Activated CD8-positive, alpha-beta memory T cell treated with anti-CD3 and anti-CD28 coated beads, Interleukin-2, amount 10 ng/mL, durations not matched to agents 7 days and 5 days (primary cell): ENCODE data around the gene ERCC1. TPM values are rescaled to one million over a fixed set of nuclear protein-coding genes. Genes with fewer than 3 reads are reported as not detected.

Source experiments
- ATAC-seq: fragments of 150-1000 bp; cut with Tn5 transposase; one replicate; pipeline ENCODE4 v1.10.0; 2021; ENCODE audit warnings: moderate library complexity
- CTCF ChIA-PET: fragments of 350-600 bp; sonication (Branson Sonifier 250); formaldehyde crosslinking; loops from one replicate; lab custom pipeline; 2021; ENCODE audit warnings: antibody characterized with exemption; lab: Charles Lee
- DNase-seq: peaks from one replicate; pipeline ENCODE4 v3.0.0-alpha.2; 2020
- H3K27ac Mint-ChIP-seq: one replicate; pipeline ENCODE4 v1.8.0; 2021; ENCODE audit warnings: mild to moderate bottlenecking, mixed read lengths
- H3K27me3 Mint-ChIP-seq: one replicate; pipeline ENCODE4 v1.8.0; 2021; ENCODE audit warnings: mixed read lengths
- H3K36me3 Mint-ChIP-seq: one replicate; pipeline ENCODE4 v1.8.0; 2021; ENCODE audit warnings: mild to moderate bottlenecking, mixed read lengths
- H3K4me1 Mint-ChIP-seq: one replicate; pipeline ENCODE4 v1.8.0; 2021; ENCODE audit warnings: mixed read lengths
- H3K4me3 Mint-ChIP-seq: one replicate; pipeline ENCODE4 v1.8.0; 2021; ENCODE audit warnings: mild to moderate bottlenecking, moderate library complexity, mixed read lengths
- H3K9me3 Mint-ChIP-seq: one replicate; pipeline ENCODE4 v1.8.0; 2022; ENCODE audit warnings: low read depth, mixed read lengths
- total RNA-seq, 2 experiments: library from RNA; stranded (reverse); gene quantifications; one replicate each; pipeline ENCODE4 v1.2.3, GENCODE V29; 2021

Gene ERCC1
- total RNA-seq, result 10 to 100 TPM; 62.5 to 73.4 TPM

GRCh38 chr19:45423589-45424190, at the start of gene ERCC1:
TSS of gene ERCC1 (minus strand) at chr19:45423917. CDS start at chr19:45423374, 543 bp downstream.
- Mint-ChIP-seq H3K4me3 (peak within 1 kb of the TSS; percentile 93), H3K27me3 (peaks cover 4% of the 10 kb centered on the region), H3K27ac (peak within 1 kb of the TSS; percentile 93), H3K9me3 (no peaks in the 10 kb centered on the region), H3K4me1 (peaks cover 65% of the 10 kb centered on the region), H3K36me3 (peaks cover 4% of the 10 kb centered on the region)
- CTCF ChIA-PET, result interaction anchor here (1.5 to 27.8 kb wide), 4 partner anchors 11 to 219 kb away, joined by 5 to 1113 read pairs (median 11); no protein-coding TSS in a partner anchor
- DNase-seq, result peak; percentile 96
- ATAC-seq, result peak; percentile 79

GRCh38 chr19:45473367-45473681, 49.6 kb upstream of the ERCC1 start:
- CTCF ChIA-PET, result interaction anchor here (23.2 kb wide), 1 partner anchor 37 kb away, joined by 1113 read pairs; the partner anchor contains the start of gene ERCC1
- Mint-ChIP-seq H3K4me1 (peaks cover 38% of the 10 kb centered on the region), H3K27ac (no peak overlapping the region), H3K27me3 (peaks cover 24% of the 10 kb centered on the region), H3K4me3 (no peak overlapping the region), H3K36me3 (no peaks in the 10 kb centered on the region), H3K9me3 (no peaks in the 10 kb centered on the region)
- no peak for ATAC-seq
- DNase-seq, result no peak

- Mint-ChIP-seq H3K9me3 (no peaks in the 10 kb centered on the region), H3K27ac (no peak overlapping the region), H3K4me1 (peaks cover 38% of the 10 kb centered on the region), H3K36me3 (no peaks in the 10 kb centered on the region), H3K27me3 (peaks cover 24% of the 10 kb centered on the region), H3K4me3 (no peak overlapping the region)
- CTCF ChIA-PET, result interaction anchor here (1.9 to 23.2 kb wide), 2 partner anchors 12 to 36 kb away, joined by 6 to 1113 read pairs; partner anchors contain the start of gene ERCC1
- ATAC-seq (no peak), DNase-seq (no peak)
These were observed 49.0 kb upstream of the ERCC1 start for GRCh38 chr19:45472563-45473366.

- Mint-ChIP-seq H3K27me3 (peaks cover 24% of the 10 kb centered on the region), H3K36me3 (no peaks in the 10 kb centered on the region), H3K4me1 (peaks cover 35% of the 10 kb centered on the region), H3K9me3 (no peaks in the 10 kb centered on the region), H3K4me3 (no peak overlapping the region), H3K27ac (no peak overlapping the region)
- DNase-seq (no peak), ATAC-seq (no peak)
- CTCF ChIA-PET, result interaction anchor here (1.9 to 23.2 kb wide), 2 partner anchors 13 to 35 kb away, joined by 6 to 1113 read pairs; partner anchors contain the start of gene ERCC1
These were observed 48.3 kb upstream of the ERCC1 start for GRCh38 chr19:45471931-45472562.

GRCh38 chr19:45471111-45471930, 47.6 kb upstream of the ERCC1 start:
- no peak for DNase-seq
- peaks cover 24% of the 10 kb centered on the region for H3K27me3 Mint-ChIP-seq
- CTCF ChIA-PET, result interaction anchor here (1.1 to 23.2 kb wide), 3 partner anchors 10 to 35 kb away, joined by 5 to 1113 read pairs (median 6); partner anchors contain the start of gene ERCC1
- no peaks in the 10 kb centered on the region for H3K36me3 Mint-ChIP-seq
- no peak overlapping the region for H3K4me3 Mint-ChIP-seq
- no peak overlapping the region for H3K27ac Mint-ChIP-seq
- ATAC-seq, result no peak
- H3K4me1 Mint-ChIP-seq, result peaks cover 33% of the 10 kb centered on the region
- no peaks in the 10 kb centered on the region for H3K9me3 Mint-ChIP-seq

GRCh38 chr19:45470762-45471081, 47.0 kb upstream of the ERCC1 start:
- DNase-seq (no peak), ATAC-seq (peak; percentile 0)
- H3K27ac Mint-ChIP-seq, result no peak overlapping the region
- no peak overlapping the region for H3K4me3 Mint-ChIP-seq
- no peaks in the 10 kb centered on the region for H3K9me3 Mint-ChIP-seq
- CTCF ChIA-PET, result interaction anchor here (1.1 to 23.2 kb wide), 4 partner anchors 10 to 34 kb away, joined by 5 to 1113 read pairs (median 18); partner anchors contain the start of gene ERCC1
- peaks cover 32% of the 10 kb centered on the region for H3K4me1 Mint-ChIP-seq
- peaks cover 24% of the 10 kb centered on the region for H3K27me3 Mint-ChIP-seq
- no peaks in the 10 kb centered on the region for H3K36me3 Mint-ChIP-seq

- no peaks in the 10 kb centered on the region for H3K36me3 Mint-ChIP-seq
- peaks cover 24% of the 10 kb centered on the region for H3K27me3 Mint-ChIP-seq
These were observed 46.4 kb upstream of the ERCC1 start for GRCh38 chr19:45469945-45470761.

GRCh38 chr19:45469132-45469944, 45.6 kb upstream of the ERCC1 start:
- peak; percentile 96 for DNase-seq
- Mint-ChIP-seq H3K4me3 (peak overlapping the region; percentile 86), H3K36me3 (no peaks in the 10 kb centered on the region), H3K9me3 (no peaks in the 10 kb centered on the region), H3K4me1 (peaks cover 24% of the 10 kb centered on the region), H3K27ac (peak overlapping the region; percentile 96), H3K27me3 (peaks cover 26% of the 10 kb centered on the region)
- CTCF ChIA-PET, result interaction anchor here (0.6 to 6.9 kb wide), 16 partner anchors 9 to 223 kb away, joined by 3 to 111 read pairs (median 6); partner anchors contain the start of genes PPM1N, QPCTL and SNRPD2
- ATAC-seq, result peak; percentile 32

More at GRCh38 chr19:45469945-45470761, 46.4 kb upstream of the ERCC1 start:
- ATAC-seq (peak; percentile 11), DNase-seq (peak; percentile 72)
- Mint-ChIP-seq H3K9me3 (no peaks in the 10 kb centered on the region), H3K4me3 (peak overlapping the region; percentile 86), H3K27ac (peak overlapping the region; percentile 96), H3K4me1 (peaks cover 30% of the 10 kb centered on the region)
- CTCF ChIA-PET, result interaction anchor here (0.7 to 23.2 kb wide), 15 partner anchors 8 to 222 kb away, joined by 3 to 1113 read pairs (median 7); partner anchors contain the start of genes ERCC1, PPM1N, QPCTL and SNRPD2

- peaks cover 24% of the 10 kb centered on the region for H3K27me3 Mint-ChIP-seq
- no peak for DNase-seq
- no peaks in the 10 kb centered on the region for H3K36me3 Mint-ChIP-seq
- ATAC-seq, result peak; percentile 7
- H3K9me3 Mint-ChIP-seq, result no peaks in the 10 kb centered on the region
- H3K4me3 Mint-ChIP-seq, result peak overlapping the region; percentile 86
- H3K4me1 Mint-ChIP-seq, result peaks cover 24% of the 10 kb centered on the region
- CTCF ChIA-PET, result interaction anchor here (1.0 to 6.9 kb wide), 13 partner anchors 10 to 224 kb away, joined by 3 to 111 read pairs (median 8); partner anchors contain the start of genes PPM1N, QPCTL and SNRPD2
- H3K27ac Mint-ChIP-seq, result peak overlapping the region; percentile 96
These were observed 45.0 kb upstream of the ERCC1 start for GRCh38 chr19:45468803-45469131.

- DNase-seq (peak; percentile 73), ATAC-seq (no peak)
- H3K36me3 Mint-ChIP-seq, result no peaks in the 10 kb centered on the region
- H3K27ac Mint-ChIP-seq, result peak overlapping the region; percentile 96
- peaks cover 24% of the 10 kb centered on the region for H3K4me1 Mint-ChIP-seq
- H3K9me3 Mint-ChIP-seq, result no peaks in the 10 kb centered on the region
- H3K4me3 Mint-ChIP-seq, result peak overlapping the region; percentile 86
- CTCF ChIA-PET, result interaction anchor here (0.7 to 6.9 kb wide), 15 partner anchors 7 to 224 kb away, joined by 3 to 111 read pairs (median 7); partner anchors contain the start of genes QPCTL and SNRPD2
- H3K27me3 Mint-ChIP-seq, result peaks cover 20% of the 10 kb centered on the region
These were observed 44.5 kb upstream of the ERCC1 start for GRCh38 chr19:45468159-45468651.
